NOMO-1 (cell line): ENCODE data around the gene C6orf62.
A peak's percentile ranks its signal among the peaks of the same experiment; 100 is the strongest.
"Not testable (repeated sequence)": the region's sequence is repeated elsewhere in the genome, so short reads cannot be mapped to it uniquely, and the experiment has no call there.

Experiments
- DNase-seq, 2 experiments: peaks; one replicate each; lab custom pipeline; 2025; ENCODE audit not compliant: unreplicated experiment in 2 of 2; lab: John Stamatoyannopoulos, UW

C6orf62 gene

GRCh38 chr6:24668997-24669361 lies 50.0 kb downstream of the C6orf62 start:
- DNase-seq = no peak

GRCh38 chr6:24668066-24668996 lies 50.6 kb downstream of the C6orf62 start:
- peak; percentile 91 to 98 for DNase-seq

- peak in 1 of 2 experiments; percentile 38 for DNase-seq
Observed at GRCh38 chr6:24667378-24667803, 51.6 kb downstream of the C6orf62 start.

- peak; percentile 96 to 98 for DNase-seq
Observed at GRCh38 chr6:24666641-24667377, 52.1 kb downstream of the C6orf62 start, which contains the start of the genes ACOT13 and TDP2. Gene ACOT13 (plus strand): TSS chr6:24667077. CDS start chr6:24667264, 187 bp downstream. Gene TDP2 (minus strand): TSS chr6:24666899. CDS start chr6:24666862, 37 bp downstream.

GRCh38 chr6:24666097-24666640 lies 52.8 kb downstream of the C6orf62 start:
- peak in 1 of 2 experiments; percentile 30 for DNase-seq

GRCh38 chr6:24664046-24664987 lies 54.6 kb downstream of the C6orf62 start:
- no peak for DNase-seq

- no peak for DNase-seq
Observed at GRCh38 chr6:24663189-24663588, 55.8 kb downstream of the C6orf62 start.

- DNase-seq = no peak
Observed at GRCh38 chr6:24662236-24662635, 56.7 kb downstream of the C6orf62 start.

- not testable (repeated sequence) for DNase-seq
Observed at GRCh38 chr6:24661759-24662158, 57.2 kb downstream of the C6orf62 start.

- no peak for DNase-seq
Observed at GRCh38 chr6:24660105-24660504, 58.8 kb downstream of the C6orf62 start.

- DNase-seq = no peak
Observed at GRCh38 chr6:24659561-24659960, 59.4 kb downstream of the C6orf62 start.

GRCh38 chr6:24658573-24659560 lies 60.1 kb downstream of the C6orf62 start:
- no peak for DNase-seq

GRCh38 chr6:24655215-24655614 lies 63.7 kb downstream of the C6orf62 start:
- no peak for DNase-seq
